H9 (cell line): ENCODE data around the gene PLCD3. TPM values are rescaled to one million over a fixed set of nuclear protein-coding genes. Genes with fewer than 3 reads are reported as not detected.

Experiments used
- DNase-seq: peaks from one replicate; pipeline ENCODE4 v3.0.0-alpha.2; 2017
- H2AFZ ChIP-seq: one replicate; pipeline ENCODE4 v1.6.1; 2013; ENCODE audit warnings: mild to moderate bottlenecking, low read length, control low read depth, moderate library complexity
- H2AK5ac ChIP-seq: 2 replicates; pipeline ENCODE4 v1.6.1; 2013; ENCODE audit warnings: low read length, control low read depth, mixed read lengths; ENCODE audit not compliant: insufficient read length
- H2BK120ac ChIP-seq: one replicate; pipeline ENCODE4 v1.6.1; 2013; ENCODE audit warnings: low read depth, mild to moderate bottlenecking, low read length, control low read depth, inconsistent platforms; ENCODE audit not compliant: poor library complexity, severe bottlenecking
- H2BK12ac ChIP-seq: 2 replicates; pipeline ENCODE4 v1.6.1; 2013; ENCODE audit warnings: low read length, control low read depth, mixed read lengths, low read depth; ENCODE audit not compliant: insufficient read length
- H2BK15ac ChIP-seq: 2 replicates; pipeline ENCODE4 v1.6.1; 2013; ENCODE audit warnings: low read depth, low read length, control low read depth
- H2BK20ac ChIP-seq: one replicate; pipeline ENCODE4 v1.6.1; 2013; ENCODE audit warnings: low read depth, mild to moderate bottlenecking, low read length, control low read depth, inconsistent platforms; ENCODE audit not compliant: poor library complexity, severe bottlenecking
- H2BK5ac ChIP-seq: 2 replicates; pipeline ENCODE4 v1.6.1; 2013; ENCODE audit warnings: low read length, control low read depth, mixed read lengths; ENCODE audit not compliant: insufficient read length
- H3K14ac ChIP-seq: 2 replicates; pipeline ENCODE4 v1.6.1; 2013; ENCODE audit warnings: low read length, control low read depth; ENCODE audit not compliant: insufficient read depth
- H3K18ac ChIP-seq: 2 replicates; pipeline ENCODE4 v1.6.1; 2013; ENCODE audit warnings: low read depth, mild to moderate bottlenecking, mixed read lengths, low read length, control low read depth; ENCODE audit not compliant: insufficient read length
- H3K23ac ChIP-seq: 2 replicates; pipeline ENCODE4 v1.6.1; 2013; ENCODE audit warnings: low read length, control low read depth, mixed read lengths, low read depth; ENCODE audit not compliant: insufficient read length
- H3K23me2 ChIP-seq: 2 replicates; pipeline ENCODE4 v1.6.1; 2013; ENCODE audit warnings: low read depth, mild to moderate bottlenecking, mixed read lengths, low read length, control low read depth; ENCODE audit not compliant: insufficient read length, poor library complexity, severe bottlenecking
- H3K27ac ChIP-seq: 2 replicates; pipeline ENCODE4 v1.5.1; 2013; ENCODE audit warnings: low read length, control low read depth, mixed read lengths, low read depth; ENCODE audit not compliant: insufficient read length
- H3K27me3 ChIP-seq: 2 replicates; pipeline ENCODE4 v1.6.1; 2013; ENCODE audit warnings: low read length, control low read depth, inconsistent platforms; ENCODE audit not compliant: insufficient read depth
- H3K4ac ChIP-seq: 2 replicates; pipeline ENCODE4 v1.6.1; 2013; ENCODE audit warnings: low read depth, mild to moderate bottlenecking, control low read depth, inconsistent platforms, low read length, moderate library complexity
- H3K4me1 ChIP-seq: 2 replicates; pipeline ENCODE4 v1.6.1; 2013; ENCODE audit warnings: low read length, control low read depth, inconsistent platforms; ENCODE audit not compliant: insufficient read depth
- H3K4me2 ChIP-seq: 2 replicates; pipeline ENCODE4 v1.6.1; 2013; ENCODE audit warnings: low read length, control low read depth, mixed read lengths; ENCODE audit not compliant: insufficient read length, insufficient read depth
- H3K56ac ChIP-seq: 2 replicates; pipeline ENCODE4 v1.6.1; 2013; ENCODE audit warnings: low read depth, mild to moderate bottlenecking, mixed read lengths, low read length, control low read depth; ENCODE audit not compliant: insufficient read length
- H3K79me1 ChIP-seq: 2 replicates; pipeline ENCODE4 v1.6.1; 2013; ENCODE audit warnings: low read depth, mild to moderate bottlenecking, moderate library complexity, low read length, control low read depth, inconsistent platforms; ENCODE audit not compliant: insufficient read depth, poor library complexity, severe bottlenecking
- H3K79me2 ChIP-seq: 2 replicates; pipeline ENCODE4 v1.6.1; 2013; ENCODE audit warnings: low read length, control low read depth, inconsistent platforms; ENCODE audit not compliant: insufficient read depth
- H3K9ac ChIP-seq: 2 replicates; pipeline ENCODE4 v1.6.1; 2013; ENCODE audit warnings: low read length, control low read depth, mixed read lengths; ENCODE audit not compliant: insufficient read length; ENCODE audit errors: extremely low read depth
- H3K9me3 ChIP-seq: one replicate; pipeline ENCODE4 v1.6.1; 2013; ENCODE audit warnings: low read depth, low read length, inconsistent platforms; ENCODE audit not compliant: control insufficient read depth
- H3T11ph ChIP-seq: one replicate; pipeline ENCODE4 v1.6.1; 2013; ENCODE audit warnings: mild to moderate bottlenecking, low read length, control low read depth, inconsistent platforms
- H4K20me1 ChIP-seq: one replicate; pipeline ENCODE4 v1.6.1; 2013; ENCODE audit not compliant: control insufficient read depth, insufficient read length, insufficient read depth
- H4K5ac ChIP-seq: 2 replicates; pipeline ENCODE4 v1.6.1; 2013; ENCODE audit warnings: low read depth, mild to moderate bottlenecking, mixed read lengths, low read length, control low read depth; ENCODE audit not compliant: insufficient read length
- H4K8ac ChIP-seq: replicated peaks from 2 replicates; pipeline ENCODE4 v1.6.1; 2013; ENCODE audit warnings: low read length, control low read depth, mixed read lengths, low read depth; ENCODE audit not compliant: insufficient read length
- H4K91ac ChIP-seq: 2 replicates; pipeline ENCODE4 v1.6.1; 2013; ENCODE audit warnings: low read depth, mild to moderate bottlenecking, moderate library complexity, mixed read lengths, low read length, control low read depth; ENCODE audit not compliant: insufficient read length
- H3K27ac Mint-ChIP-seq, 3 experiments: 2 replicates in 2 of 3; 3 replicates in 1 of 3; pipeline ENCODE4 v1.8.0; 2020 to 2021; ENCODE audit warnings: mixed read lengths in 3 of 3, mild to moderate bottlenecking in 1 of 3, moderate library complexity in 1 of 3
- H3K27me3 Mint-ChIP-seq: 2 replicates; pipeline ENCODE4 v1.8.0; 2021; ENCODE audit warnings: low read depth, mild to moderate bottlenecking, moderate library complexity, mixed read lengths
- H3K36me3 Mint-ChIP-seq, 3 experiments: 2 replicates in 2 of 3; 3 replicates in 1 of 3; pipeline ENCODE4 v1.8.0; 2020 to 2021; ENCODE audit warnings: low read depth in 3 of 3, mixed read lengths in 3 of 3; ENCODE audit not compliant: insufficient read depth in 1 of 3
- H3K4me1 Mint-ChIP-seq, 2 experiments: 2 replicates each; pipeline ENCODE4 v1.8.0; 2020; ENCODE audit warnings: mixed read lengths in 2 of 2
- H3K4me3 Mint-ChIP-seq, 2 experiments: 2 replicates in 1 of 2; 3 replicates in 1 of 2; pipeline ENCODE4 v1.8.0; 2020 to 2021; ENCODE audit warnings: mild to moderate bottlenecking in 2 of 2, mixed read lengths in 2 of 2, moderate library complexity in 1 of 2
- H3K9me3 Mint-ChIP-seq, 2 experiments: 2 replicates in 1 of 2; 3 replicates in 1 of 2; pipeline ENCODE4 v1.8.0; 2020; ENCODE audit warnings: mild to moderate bottlenecking in 2 of 2, mixed read lengths in 2 of 2, moderate library complexity in 1 of 2
- CTCF ChIP-seq: fragments of 200-600 bp; sonication (generic); conservative IDR thresholded peaks from 3 replicates; pipeline ENCODE4 v1.8.0; 2021; ENCODE audit warnings: antibody characterized with exemption, mild to moderate bottlenecking
- WGBS: extraction: QIAGEN DNeasy Blood & Tissue Kit; methylation state at CpG from one replicate; pipeline ENCODE4 v1.1.7; 2013; ENCODE audit warnings: missing lambda C conversion rate, low lambda C conversion rate, mixed read lengths; ENCODE audit not compliant: insufficient read length; ENCODE audit errors: extremely low coverage; 5-methylcytosine and 5-hydroxymethylcytosine counted together
- total RNA-seq: library from RNA; stranded (reverse); gene quantifications from 2 replicates; pipeline ENCODE4 v1.2.1, GENCODE V29; 2021

PLCD3 gene
- total RNA-seq, 1 experiment from 2014 or later: 41.6 TPM

GRCh38 chr17:45101883-45102811, 30.2 kb downstream of the PLCD3 start:
- H2BK12ac ChIP-seq: no peak overlapping the region
- H4K91ac ChIP-seq: no peak overlapping the region
- no peaks in the 10 kb centered on the region for H3K23me2 ChIP-seq
- H3K4me1 Mint-ChIP-seq: peaks cover 0 to 7% of the 10 kb centered on the region in 2 experiments; a peak in 2 of 4 replicates
- no peaks in the 10 kb centered on the region for H3K9me3 Mint-ChIP-seq
- H4K8ac ChIP-seq: no peak overlapping the region
- no peak overlapping the region for H3K18ac ChIP-seq
- H3K9ac ChIP-seq: no peak overlapping the region
- no peak overlapping the region for H2BK120ac ChIP-seq
- H2AK5ac ChIP-seq: no peak overlapping the region
- H4K20me1 ChIP-seq: no peaks in the 10 kb centered on the region
- H3K27ac ChIP-seq: no peak overlapping the region
- no peak overlapping the region for H3K23ac ChIP-seq
- no CpG with 5 or more reads among the region's 12 CpGs for WGBS
- H3K4ac ChIP-seq: no peak overlapping the region
- no peaks in the 10 kb centered on the region; the same call in 1 of the 2 replicates for H3K79me2 ChIP-seq
- no peak for TF ChIP-seq CTCF
- no peak overlapping the region for H2AFZ ChIP-seq
- H3K14ac ChIP-seq: no peak overlapping the region
- peak; percentile 20 for DNase-seq
- no peaks in the 10 kb centered on the region for H3K79me1 ChIP-seq
- H3K56ac ChIP-seq: no peak overlapping the region
- peak overlapping the region in 2 of 3 experiments; percentile 58 to 72; a peak in 1 of 7 replicates for H3K27ac Mint-ChIP-seq
- no peaks in the 10 kb centered on the region for H3K9me3 ChIP-seq
- H3K36me3 Mint-ChIP-seq: peaks cover 37 to 92% (median 82%) of the 10 kb centered on the region in 3 experiments; a peak in 6 of 7 replicates
- H3K27me3 Mint-ChIP-seq: no peaks in the 10 kb centered on the region
- no peak overlapping the region for H3T11ph ChIP-seq
- H2BK15ac ChIP-seq: no peak overlapping the region
- H2BK5ac ChIP-seq: no peak overlapping the region
- H3K4me3 Mint-ChIP-seq: no peak overlapping the region
- no peak overlapping the region for H3K4me2 ChIP-seq
- no peak overlapping the region for H4K5ac ChIP-seq
- no peaks in the 10 kb centered on the region for H3K4me1 ChIP-seq
- no peaks in the 10 kb centered on the region for H3K27me3 ChIP-seq
- H2BK20ac ChIP-seq: no peak overlapping the region
